Lower leg skin (tissue), 3 donors: ENCODE measurements around the gene MYOF.

Experiments
- CTCF ChIP-seq, 3 donors: fragments of 450-650 bp; IDR thresholded peaks; one replicate each; pipeline ENCODE4 v1.5.1; 2016; ENCODE audit warnings: antibody characterized with exemption in 3 of 3, mild to moderate bottlenecking in 3 of 3, moderate library complexity in 2 of 3
- POLR2A ChIP-seq, 2 donors: fragments of 450-650 bp; IDR thresholded peaks; one replicate each; pipeline ENCODE4 v1.6.1; 2016 to 2017; ENCODE audit warnings: antibody characterized with exemption in 2 of 2, mild to moderate bottlenecking in 1 of 2, moderate library complexity in 1 of 2

GRCh38 chr10:93496322-93497041 is 14.3 kb upstream of the MYOF start, which contains the start of gene CEP55:
- TF ChIP-seq CTCF (IDR thresholded peaks at IDR 0.05) (no peak), POLR2A (IDR thresholded peaks at IDR 0.05) (no peak)
